Ectodermal cell (in vitro differentiated cells): ENCODE data around the gene SMAD7.

Experiments used
- H3K27ac ChIP-seq: 2 replicates; pipeline ENCODE4 v1.7.0; 2013; ENCODE audit warnings: mild to moderate bottlenecking, low read depth, low read length; ENCODE audit not compliant: insufficient read depth, poor library complexity, severe bottlenecking
- H3K27me3 ChIP-seq: 2 replicates; pipeline ENCODE4 v1.7.0; 2013; ENCODE audit warnings: mild to moderate bottlenecking, low read length; ENCODE audit not compliant: insufficient read depth, control insufficient read depth, poor library complexity, severe bottlenecking
- H3K36me3 ChIP-seq: one replicate; pipeline ENCODE4 v1.7.0; 2013; ENCODE audit warnings: low read length; ENCODE audit not compliant: control insufficient read depth, insufficient read depth
- H3K4me1 ChIP-seq: one replicate; pipeline ENCODE4 v1.7.0; 2013; ENCODE audit warnings: low read length; ENCODE audit not compliant: control insufficient read depth, insufficient read depth
- H3K4me3 ChIP-seq: 2 replicates; pipeline ENCODE4 v1.7.0; 2013; ENCODE audit warnings: low read depth, low read length, control low read depth; ENCODE audit not compliant: insufficient read depth
- H3K9me3 ChIP-seq: 2 replicates; pipeline ENCODE4 v1.7.0; 2013; ENCODE audit warnings: mild to moderate bottlenecking, low read length, moderate library complexity; ENCODE audit not compliant: control insufficient read depth
- WGBS, 2 experiments: methylation state at CpG; one replicate each; pipeline ENCODE4 v1.1.7; 2013; ENCODE audit warnings: missing lambda C conversion rate in 2 of 2; 5-methylcytosine and 5-hydroxymethylcytosine counted together

The SMAD7 gene

GRCh38 chr18:48893061-48893607 is 57.6 kb downstream of the SMAD7 start:
- Histone ChIP-seq H3K9me3 (no peaks in the 10 kb centered on the region), H3K27ac (no peak overlapping the region), H3K4me3 (no peak overlapping the region), H3K36me3 (no peaks in the 10 kb centered on the region), H3K4me1 (peaks cover 29% of the 10 kb centered on the region), H3K27me3 (no peaks in the 10 kb centered on the region)
- WGBS, 2 experiments, result 64 to 65% methylated on average over 14 of the region's 14 CpGs

GRCh38 chr18:48892146-48892855 is 58.5 kb downstream of the SMAD7 start:
- Histone ChIP-seq H3K4me1 (peaks cover 34% of the 10 kb centered on the region), H3K27ac (no peak overlapping the region), H3K27me3 (no peaks in the 10 kb centered on the region), H3K36me3 (no peaks in the 10 kb centered on the region), H3K9me3 (no peaks in the 10 kb centered on the region), H3K4me3 (no peak overlapping the region)
- 92% methylated on average over 22 of the region's 22 CpGs for WGBS, 2 experiments

- Histone ChIP-seq H3K9me3 (no peaks in the 10 kb centered on the region), H3K27me3 (no peaks in the 10 kb centered on the region), H3K36me3 (no peaks in the 10 kb centered on the region), H3K4me1 (peaks cover 34% of the 10 kb centered on the region), H3K4me3 (no peak overlapping the region), H3K27ac (no peak overlapping the region)
- WGBS, 2 experiments, result 88 to 93% methylated on average over 4 of the region's 4 CpGs
Observed at GRCh38 chr18:48891721-48892120, 59.0 kb downstream of the SMAD7 start.

- peaks cover 34% of the 10 kb centered on the region for H3K4me1 ChIP-seq
- H3K27ac ChIP-seq, result no peak overlapping the region
Observed at GRCh38 chr18:48889981-48890762, 60.6 kb downstream of the SMAD7 start.

GRCh38 chr18:48889115-48889941 is 61.4 kb downstream of the SMAD7 start:
- no peaks in the 10 kb centered on the region for H3K27me3 ChIP-seq
- peaks cover 34% of the 10 kb centered on the region for H3K4me1 ChIP-seq
- no peak overlapping the region for H3K4me3 ChIP-seq
- no peak overlapping the region for H3K27ac ChIP-seq
- no peaks in the 10 kb centered on the region for H3K9me3 ChIP-seq
- 46% methylated on average over 18 of the region's 18 CpGs for WGBS, 2 experiments
- H3K36me3 ChIP-seq, result no peaks in the 10 kb centered on the region

More at GRCh38 chr18:48889981-48890762, 60.6 kb downstream of the SMAD7 start:
- H3K27me3 ChIP-seq, result no peaks in the 10 kb centered on the region
- no peaks in the 10 kb centered on the region for H3K9me3 ChIP-seq
- no peaks in the 10 kb centered on the region for H3K36me3 ChIP-seq
- 81 to 83% methylated on average over 13 of the region's 13 CpGs for WGBS, 2 experiments
- H3K4me3 ChIP-seq, result no peak overlapping the region

- Histone ChIP-seq H3K4me1 (peaks cover 30% of the 10 kb centered on the region), H3K9me3 (no peaks in the 10 kb centered on the region), H3K27ac (no peak overlapping the region), H3K36me3 (no peaks in the 10 kb centered on the region), H3K4me3 (no peak overlapping the region), H3K27me3 (no peaks in the 10 kb centered on the region)
- 94% methylated on average over 5 of the region's 5 CpGs for WGBS, 2 experiments
Observed at GRCh38 chr18:48888773-48889080, 62.0 kb downstream of the SMAD7 start.

GRCh38 chr18:48887905-48888772 is 62.6 kb downstream of the SMAD7 start:
- Histone ChIP-seq H3K27ac (no peak overlapping the region), H3K4me1 (peaks cover 24% of the 10 kb centered on the region)
- 80 to 83% methylated on average over 18 of the region's 18 CpGs for WGBS, 2 experiments

GRCh38 chr18:48887294-48887904 is 63.4 kb downstream of the SMAD7 start:
- Histone ChIP-seq H3K4me3 (no peak overlapping the region), H3K4me1 (peaks cover 22% of the 10 kb centered on the region), H3K9me3 (no peaks in the 10 kb centered on the region), H3K27me3 (no peaks in the 10 kb centered on the region), H3K36me3 (no peaks in the 10 kb centered on the region), H3K27ac (no peak overlapping the region)
- 95% methylated on average over 12 of the region's 12 CpGs for WGBS, 2 experiments

More at GRCh38 chr18:48887905-48888772, 62.6 kb downstream of the SMAD7 start:
- Histone ChIP-seq H3K27me3 (no peaks in the 10 kb centered on the region), H3K9me3 (no peaks in the 10 kb centered on the region), H3K36me3 (no peaks in the 10 kb centered on the region), H3K4me3 (no peak overlapping the region)
